Liver (tissue), 9 donors: Measurements from ENCODE around the gene GABBR2. TPM values are rescaled to one million over a fixed set of nuclear protein-coding genes. Genes with fewer than 3 reads are reported as not detected.

Experiments
- DNase-seq: peaks from one replicate; pipeline ENCODE4 v3.0.0-alpha.2; 2017; ENCODE audit warnings: low spot score
- H3K27ac ChIP-seq, 2 donors: one replicate each; pipeline ENCODE4 v1.7.0; 2013; ENCODE audit warnings: inconsistent platforms in 2 of 2, low read length in 2 of 2, control low read depth in 1 of 2, low read depth in 1 of 2, mild to moderate bottlenecking in 1 of 2
- H3K27me3 ChIP-seq, 4 donors: one replicate each; pipeline versions ENCODE4 v1.6.1 to v1.7.0; 2013; ENCODE audit warnings: low read length in 3 of 4, inconsistent platforms in 1 of 4, mild to moderate bottlenecking in 1 of 4, moderate library complexity in 1 of 4; ENCODE audit not compliant: control insufficient read depth in 4 of 4, insufficient read depth in 4 of 4
- H3K36me3 ChIP-seq, 4 donors: one replicate each; pipeline versions ENCODE4 v1.6.1 to v1.7.0; 2013; ENCODE audit warnings: low read length in 3 of 4, mild to moderate bottlenecking in 3 of 4, low read depth in 1 of 4, moderate library complexity in 1 of 4; ENCODE audit not compliant: control insufficient read depth in 4 of 4, insufficient read depth in 3 of 4
- H3K4me1 ChIP-seq, 4 donors: one replicate each; pipeline versions ENCODE4 v1.6.1 to v1.7.0; 2013; ENCODE audit warnings: low read length in 3 of 4, mild to moderate bottlenecking in 3 of 4, moderate library complexity in 1 of 4; ENCODE audit not compliant: control insufficient read depth in 4 of 4, insufficient read depth in 4 of 4
- H3K4me3 ChIP-seq, 3 donors: one replicate each; pipeline versions ENCODE4 v1.6.1 to v1.7.0; 2013; ENCODE audit warnings: low read length in 3 of 3, control low read depth in 1 of 3, low read depth in 1 of 3, mild to moderate bottlenecking in 1 of 3
- H3K9ac ChIP-seq, 2 donors: one replicate each; pipeline ENCODE4 v1.7.0; 2013; ENCODE audit warnings: low read length in 2 of 2, mild to moderate bottlenecking in 2 of 2, moderate library complexity in 2 of 2, control low read depth in 1 of 2, low read depth in 1 of 2
- H3K9me3 ChIP-seq, 4 donors: one replicate each; pipeline versions ENCODE4 v1.6.1 to v1.7.0; 2013; ENCODE audit warnings: low read length in 3 of 4; ENCODE audit not compliant: control insufficient read depth in 4 of 4
- ATF3 ChIP-seq: IDR thresholded peaks from 2 replicates; pipeline ENCODE4 v1.6.1; 2016; ENCODE audit warnings: antibody characterized with exemption
- CTCF ChIP-seq: fragments of 150-350 bp; IDR thresholded peaks from 2 replicates; pipeline ENCODE4 v1.5.1; 2017; ENCODE audit warnings: improper control_type of control experiment, low read depth, low read length; ENCODE audit not compliant: missing input control
- EGR1 ChIP-seq, 2 donors: IDR thresholded peaks; 2 replicates each; pipeline ENCODE4 v1.6.1; 2016 to 2018; ENCODE audit warnings: antibody characterized with exemption in 2 of 2, low read depth in 2 of 2
- FOXA1 ChIP-seq: IDR thresholded peaks from 2 replicates; pipeline ENCODE4 v1.6.1; 2016; ENCODE audit warnings: antibody characterized with exemption
- FOXA2 ChIP-seq: IDR thresholded peaks from 2 replicates; pipeline ENCODE4 v1.6.1; 2016; ENCODE audit warnings: antibody characterized with exemption
- HNF4A ChIP-seq, 2 donors: conservative IDR thresholded peaks; 2 replicates each; pipeline ENCODE4 v1.6.1; 2016; ENCODE audit warnings: antibody characterized with exemption in 2 of 2, mild to moderate bottlenecking in 2 of 2
- HNF4G ChIP-seq: IDR thresholded peaks from 2 replicates; pipeline ENCODE4 v1.6.1; 2016; ENCODE audit warnings: antibody characterized with exemption
- JUND ChIP-seq, 2 donors: IDR thresholded peaks; 2 replicates each; pipeline ENCODE4 v1.6.1; 2016; ENCODE audit warnings: antibody characterized with exemption in 2 of 2
- MAX ChIP-seq: IDR thresholded peaks from 2 replicates; pipeline ENCODE4 v1.6.1; 2016; ENCODE audit warnings: antibody characterized with exemption
- NR2F2 ChIP-seq: IDR thresholded peaks from 2 replicates; pipeline ENCODE4 v1.6.1; 2016; ENCODE audit warnings: antibody characterized with exemption
- RAD21 ChIP-seq, 2 donors: IDR thresholded peaks; 2 replicates each; pipeline ENCODE4 v1.6.1; 2016; ENCODE audit warnings: antibody characterized with exemption in 2 of 2, mild to moderate bottlenecking in 2 of 2
- REST ChIP-seq: IDR thresholded peaks from 2 replicates; pipeline ENCODE4 v1.6.1; 2016; ENCODE audit warnings: antibody characterized with exemption, mild to moderate bottlenecking
- RXRA ChIP-seq, 2 donors: IDR thresholded peaks; 2 replicates each; pipeline ENCODE4 v1.6.1; 2017 to 2018; ENCODE audit warnings: antibody characterized with exemption in 2 of 2, mild to moderate bottlenecking in 1 of 2
- SP1 ChIP-seq: IDR thresholded peaks from 2 replicates; pipeline ENCODE4 v1.6.1; 2018; ENCODE audit warnings: antibody characterized with exemption, mild to moderate bottlenecking
- TAF1 ChIP-seq: conservative IDR thresholded peaks from 2 replicates; pipeline ENCODE4 v1.6.1; 2016; ENCODE audit warnings: antibody characterized with exemption, mild to moderate bottlenecking
- YY1 ChIP-seq: IDR thresholded peaks from 2 replicates; pipeline ENCODE4 v1.6.1; 2016; ENCODE audit warnings: antibody characterized with exemption, mild to moderate bottlenecking
- ZBTB33 ChIP-seq: IDR thresholded peaks from 2 replicates; pipeline ENCODE4 v1.6.1; 2016; ENCODE audit warnings: antibody characterized with exemption
- WGBS: extraction: QIAGEN DNeasy Blood & Tissue Kit; methylation state at CpG from one replicate; pipeline ENCODE4 v1.1.7; 2013; 5-methylcytosine and 5-hydroxymethylcytosine counted together
- polyA plus RNA-seq, 2 donors: library from polyadenylated mRNA; stranded (reverse) in 1 of 2; unstranded in 1 of 2; fragments of 200-250 nt in 1 of 2; fragments of >200 nt in 1 of 2; fragmentation: Nextera tagmentation in 1 of 2; extraction: Ambion mirVana in 1 of 2; gene quantifications; one replicate each; pipeline versions ENCODE4 v1.2.1 to v1.2.3, GENCODE V29; 2013 to 2015
- total RNA-seq, 2 donors: library from RNA; depleted of rRNA; stranded (reverse); fragments of >200 nt; gene quantifications; one replicate each; pipeline ENCODE4 v1.2.3, GENCODE V29; 2014
- donor health status: healthy.
- donor health status: healthy.
- donor health status: healthy.
- donor health status: healthy.
- donor health status: healthy.

GABBR2 gene
- total and polyA plus RNA-seq, 4 donors = 0.03 to 0.23 (median 0.08) TPM; not detected in 1

GRCh38 chr9:98632839-98633238, 75.9 kb downstream of the GABBR2 start:
- DNase-seq = no peak
- Histone ChIP-seq H3K36me3 (no peaks in the 10 kb centered on the region), H3K27me3 (no peaks in the 10 kb centered on the region), H3K27ac (no peak overlapping the region), H3K4me3 (no peak overlapping the region), H3K4me1 (no peaks in the 10 kb centered on the region), H3K9me3 (no peaks in the 10 kb centered on the region), H3K9ac (no peak overlapping the region)
- WGBS = 80% methylated on average over 4 of the region's 4 CpGs
- no peak for TF ChIP-seq FOXA1
- TF ChIP-seq NR2F2 = no peak
- no peak for TF ChIP-seq CTCF
- TF ChIP-seq HNF4A (conservative IDR thresholded peaks at IDR 0.05) = no peak
- no peak for TF ChIP-seq MAX
- no peak for TF ChIP-seq JUND (IDR thresholded peaks at IDR 0.05)
- no peak for TF ChIP-seq YY1

GRCh38 chr9:98627296-98627695, 81.4 kb downstream of the GABBR2 start:
- WGBS = 89% methylated on average over 7 of the region's 7 CpGs
- no peak overlapping the region for H3K27ac ChIP-seq
- DNase-seq = no peak
- TF ChIP-seq FOXA1 (no peak), TAF1 (no peak), NR2F2 (no peak), MAX (no peak), YY1 (no peak), FOXA2 (no peak)
- no peaks in the 10 kb centered on the region for H3K9me3 ChIP-seq
- no peaks in the 10 kb centered on the region for H3K4me1 ChIP-seq
- H3K4me3 ChIP-seq = no peak overlapping the region
- no peaks in the 10 kb centered on the region for H3K27me3 ChIP-seq
- H3K9ac ChIP-seq = no peak overlapping the region
- no peaks in the 10 kb centered on the region for H3K36me3 ChIP-seq

- H3K36me3 ChIP-seq = no peaks in the 10 kb centered on the region
- no peak overlapping the region for H3K27ac ChIP-seq
- no peaks in the 10 kb centered on the region for H3K27me3 ChIP-seq
- DNase-seq = no peak
- no peaks in the 10 kb centered on the region for H3K4me1 ChIP-seq
- H3K4me3 ChIP-seq = no peak overlapping the region
- no peak overlapping the region for H3K9ac ChIP-seq
- 84% methylated on average over 5 of the region's 5 CpGs for WGBS
- no peaks in the 10 kb centered on the region for H3K9me3 ChIP-seq
- TF ChIP-seq SP1 = no peak
- TF ChIP-seq RAD21 (IDR thresholded peaks at IDR 0.05) = no peak
- no peak for TF ChIP-seq EGR1 (IDR thresholded peaks at IDR 0.05; ENCODE audit: low read depth in 2 of 2)
- no peak for TF ChIP-seq TAF1
- no peak for TF ChIP-seq FOXA2
- TF ChIP-seq NR2F2 = no peak
- no peak for TF ChIP-seq JUND (IDR thresholded peaks at IDR 0.05)
- no peak for TF ChIP-seq MAX
- no peak for TF ChIP-seq RXRA (IDR thresholded peaks at IDR 0.05)
- TF ChIP-seq YY1 = no peak
- TF ChIP-seq ATF3 = no peak
- TF ChIP-seq REST = no peak
- no peak for TF ChIP-seq ZBTB33
- TF ChIP-seq FOXA1 = no peak
- no peak for TF ChIP-seq HNF4A (conservative IDR thresholded peaks at IDR 0.05)
- no peak for TF ChIP-seq HNF4G
- TF ChIP-seq CTCF = no peak
Observed at GRCh38 chr9:98625728-98626127, 83.0 kb downstream of the GABBR2 start.
